Ishikawa (cell line): ENCODE data around the gene PKP1.

ENCODE experiments used
- CEBPB ChIP-seq: IDR thresholded peaks from 2 replicates; pipeline ENCODE4 v1.6.1; 2012
- CREB1 ChIP-seq: IDR thresholded peaks from 2 replicates; pipeline ENCODE4 v1.6.1; 2012; ENCODE audit warnings: low read depth
- EGR1 ChIP-seq: IDR thresholded peaks from 2 replicates; pipeline ENCODE4 v1.6.1; 2012
- EP300 ChIP-seq: IDR thresholded peaks from 2 replicates; pipeline ENCODE4 v1.6.1; 2012; ENCODE audit warnings: borderline replicate concordance
- FOXM1 ChIP-seq: IDR thresholded peaks from 2 replicates; pipeline ENCODE4 v1.6.1; 2012; ENCODE audit warnings: low read depth, borderline replicate concordance
- NFIC ChIP-seq: IDR thresholded peaks from 2 replicates; pipeline ENCODE4 v1.6.1; 2012
- RAD21 ChIP-seq: IDR thresholded peaks from 2 replicates; pipeline ENCODE4 v1.6.1; 2012; ENCODE audit warnings: low read depth
- TAF1 ChIP-seq: IDR thresholded peaks from 2 replicates; pipeline ENCODE4 v1.6.1; 2012; ENCODE audit warnings: low read depth, mild to moderate bottlenecking
- TCF12 ChIP-seq: IDR thresholded peaks from 2 replicates; pipeline ENCODE4 v1.6.1; 2012; ENCODE audit warnings: low read depth
- TEAD4 ChIP-seq: IDR thresholded peaks from 2 replicates; pipeline ENCODE4 v1.6.1; 2012
- YY1 ChIP-seq: IDR thresholded peaks from 2 replicates; pipeline ENCODE4 v1.6.1; 2012; ENCODE audit warnings: low read depth
- ZBTB7A ChIP-seq: IDR thresholded peaks from 2 replicates; pipeline ENCODE4 v1.6.1; 2012; ENCODE audit warnings: low read depth
- TF ChIP-seq, protein P1 (sequence below): IDR thresholded peaks from 2 replicates; pipeline ENCODE4 v1.6.1; 2012
- TF ChIP-seq, protein P2 (sequence below): IDR thresholded peaks from 2 replicates; pipeline ENCODE4 v1.6.1; 2012
- TF ChIP-seq, protein P3 (sequence below): IDR thresholded peaks from 2 replicates; pipeline ENCODE4 v1.6.1; 2012; ENCODE audit warnings: low read depth, mild to moderate bottlenecking

PKP1 gene

DNA sequence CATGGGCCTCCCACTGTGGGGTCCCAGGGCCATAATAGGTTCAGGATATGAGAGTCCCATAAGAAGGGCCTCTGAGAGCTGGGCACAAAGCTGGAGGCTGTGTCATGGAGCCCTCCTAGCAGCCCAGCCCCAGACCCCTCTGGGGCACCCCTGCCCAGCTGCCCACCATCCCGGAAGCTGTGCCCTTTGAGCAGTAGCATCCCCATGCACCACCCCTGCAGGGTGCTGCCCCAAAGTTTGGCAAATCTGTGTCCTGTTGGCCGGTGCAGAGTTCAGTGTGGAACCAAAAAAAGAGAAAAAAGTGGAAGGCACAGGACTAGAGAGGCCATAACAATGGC, 76.5 kb downstream of the PKP1 start:
- TF ChIP-seq CREB1 (no peak), NFIC (no peak), EGR1 (no peak), FOXM1 (no peak), YY1 (no peak), TAF1 (no peak), EP300 (no peak), ZBTB7A (no peak), RAD21 (no peak), TEAD4 (no peak), CEBPB (no peak), TCF12 (no peak)
- TF ChIP-seq, protein P1, sequence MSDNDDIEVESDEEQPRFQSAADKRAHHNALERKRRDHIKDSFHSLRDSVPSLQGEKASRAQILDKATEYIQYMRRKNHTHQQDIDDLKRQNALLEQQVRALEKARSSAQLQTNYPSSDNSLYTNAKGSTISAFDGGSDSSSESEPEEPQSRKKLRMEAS: no peak
- TF ChIP-seq, protein P2, sequence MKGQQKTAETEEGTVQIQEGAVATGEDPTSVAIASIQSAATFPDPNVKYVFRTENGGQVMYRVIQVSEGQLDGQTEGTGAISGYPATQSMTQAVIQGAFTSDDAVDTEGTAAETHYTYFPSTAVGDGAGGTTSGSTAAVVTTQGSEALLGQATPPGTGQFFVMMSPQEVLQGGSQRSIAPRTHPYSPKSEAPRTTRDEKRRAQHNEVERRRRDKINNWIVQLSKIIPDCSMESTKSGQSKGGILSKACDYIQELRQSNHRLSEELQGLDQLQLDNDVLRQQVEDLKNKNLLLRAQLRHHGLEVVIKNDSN: no peak
- TF ChIP-seq, protein P3, sequence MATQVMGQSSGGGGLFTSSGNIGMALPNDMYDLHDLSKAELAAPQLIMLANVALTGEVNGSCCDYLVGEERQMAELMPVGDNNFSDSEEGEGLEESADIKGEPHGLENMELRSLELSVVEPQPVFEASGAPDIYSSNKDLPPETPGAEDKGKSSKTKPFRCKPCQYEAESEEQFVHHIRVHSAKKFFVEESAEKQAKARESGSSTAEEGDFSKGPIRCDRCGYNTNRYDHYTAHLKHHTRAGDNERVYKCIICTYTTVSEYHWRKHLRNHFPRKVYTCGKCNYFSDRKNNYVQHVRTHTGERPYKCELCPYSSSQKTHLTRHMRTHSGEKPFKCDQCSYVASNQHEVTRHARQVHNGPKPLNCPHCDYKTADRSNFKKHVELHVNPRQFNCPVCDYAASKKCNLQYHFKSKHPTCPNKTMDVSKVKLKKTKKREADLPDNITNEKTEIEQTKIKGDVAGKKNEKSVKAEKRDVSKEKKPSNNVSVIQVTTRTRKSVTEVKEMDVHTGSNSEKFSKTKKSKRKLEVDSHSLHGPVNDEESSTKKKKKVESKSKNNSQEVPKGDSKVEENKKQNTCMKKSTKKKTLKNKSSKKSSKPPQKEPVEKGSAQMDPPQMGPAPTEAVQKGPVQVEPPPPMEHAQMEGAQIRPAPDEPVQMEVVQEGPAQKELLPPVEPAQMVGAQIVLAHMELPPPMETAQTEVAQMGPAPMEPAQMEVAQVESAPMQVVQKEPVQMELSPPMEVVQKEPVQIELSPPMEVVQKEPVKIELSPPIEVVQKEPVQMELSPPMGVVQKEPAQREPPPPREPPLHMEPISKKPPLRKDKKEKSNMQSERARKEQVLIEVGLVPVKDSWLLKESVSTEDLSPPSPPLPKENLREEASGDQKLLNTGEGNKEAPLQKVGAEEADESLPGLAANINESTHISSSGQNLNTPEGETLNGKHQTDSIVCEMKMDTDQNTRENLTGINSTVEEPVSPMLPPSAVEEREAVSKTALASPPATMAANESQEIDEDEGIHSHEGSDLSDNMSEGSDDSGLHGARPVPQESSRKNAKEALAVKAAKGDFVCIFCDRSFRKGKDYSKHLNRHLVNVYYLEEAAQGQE: no peak

DNA sequence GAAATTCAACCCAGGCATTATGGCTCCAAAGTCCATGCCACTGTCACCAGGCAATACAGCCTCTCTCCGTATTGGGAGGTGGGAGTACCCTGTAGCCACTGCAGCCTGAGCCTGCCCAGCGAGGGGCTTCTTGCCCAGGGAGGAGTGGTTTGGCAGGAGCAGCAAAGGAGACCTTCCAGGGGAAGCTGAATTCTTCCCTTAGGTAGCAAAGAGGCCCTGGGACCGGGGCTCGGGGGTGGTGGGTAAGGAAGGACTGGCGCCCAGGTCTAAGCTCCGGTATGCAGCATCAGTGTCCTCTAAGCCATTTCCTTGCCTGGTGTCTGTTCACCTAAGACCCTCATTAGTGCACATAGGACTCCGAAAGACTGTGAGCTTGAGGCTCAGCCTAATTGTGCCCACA, 77.2 kb downstream of the PKP1 start:
- TF ChIP-seq, protein P2: no peak
- TF ChIP-seq NFIC (no peak), EGR1 (no peak), CEBPB (no peak), TEAD4 (no peak), YY1 (no peak), TAF1 (no peak), TCF12 (no peak), CREB1 (no peak), EP300 (no peak), RAD21 (no peak), ZBTB7A (no peak), FOXM1 (no peak)
- TF ChIP-seq, protein P3: no peak
- TF ChIP-seq, protein P1: no peak

DNA sequence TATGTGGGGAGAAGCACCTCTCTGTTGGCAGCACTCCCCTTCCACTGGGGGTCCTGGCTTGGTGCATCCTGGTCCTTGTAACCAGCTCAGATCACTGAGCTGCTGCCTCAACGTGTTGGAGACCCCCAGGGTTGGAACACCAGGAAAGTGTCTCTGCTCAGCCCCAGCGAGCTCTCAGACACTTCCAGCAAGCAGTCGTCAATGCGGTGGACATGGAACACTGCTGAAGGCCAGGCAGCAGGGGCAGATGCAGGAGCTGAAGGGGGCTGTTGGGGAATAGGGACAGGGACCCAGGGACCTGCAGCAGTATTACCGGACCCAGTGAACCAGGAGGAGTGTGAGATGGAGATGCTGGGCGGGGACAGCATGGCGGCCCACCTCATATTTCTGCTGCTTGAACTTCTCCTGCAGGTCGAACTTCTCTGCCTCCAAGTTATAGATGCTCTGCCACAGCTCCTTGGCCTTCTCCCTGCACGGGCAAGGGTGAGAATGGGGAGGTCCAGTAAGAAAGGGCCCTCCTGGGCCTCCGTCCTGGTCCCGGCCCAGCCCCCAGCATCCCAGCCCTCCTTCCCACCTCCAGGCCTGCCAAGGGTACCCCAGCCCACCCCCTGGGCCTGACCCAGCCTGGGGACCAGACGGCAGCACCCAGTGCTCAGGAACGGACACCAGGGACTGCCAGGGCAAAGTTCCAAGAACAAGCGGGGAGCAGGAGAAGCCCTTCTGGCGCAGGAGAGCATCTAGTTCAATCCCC, 77.8 kb downstream of the PKP1 start:
- no peak for TF ChIP-seq YY1
- no peak for TF ChIP-seq TEAD4
- no peak for TF ChIP-seq FOXM1
- no peak for TF ChIP-seq RAD21
- TF ChIP-seq, protein P1: no peak
- TF ChIP-seq, protein P3: no peak
- no peak for TF ChIP-seq TCF12

DNA sequence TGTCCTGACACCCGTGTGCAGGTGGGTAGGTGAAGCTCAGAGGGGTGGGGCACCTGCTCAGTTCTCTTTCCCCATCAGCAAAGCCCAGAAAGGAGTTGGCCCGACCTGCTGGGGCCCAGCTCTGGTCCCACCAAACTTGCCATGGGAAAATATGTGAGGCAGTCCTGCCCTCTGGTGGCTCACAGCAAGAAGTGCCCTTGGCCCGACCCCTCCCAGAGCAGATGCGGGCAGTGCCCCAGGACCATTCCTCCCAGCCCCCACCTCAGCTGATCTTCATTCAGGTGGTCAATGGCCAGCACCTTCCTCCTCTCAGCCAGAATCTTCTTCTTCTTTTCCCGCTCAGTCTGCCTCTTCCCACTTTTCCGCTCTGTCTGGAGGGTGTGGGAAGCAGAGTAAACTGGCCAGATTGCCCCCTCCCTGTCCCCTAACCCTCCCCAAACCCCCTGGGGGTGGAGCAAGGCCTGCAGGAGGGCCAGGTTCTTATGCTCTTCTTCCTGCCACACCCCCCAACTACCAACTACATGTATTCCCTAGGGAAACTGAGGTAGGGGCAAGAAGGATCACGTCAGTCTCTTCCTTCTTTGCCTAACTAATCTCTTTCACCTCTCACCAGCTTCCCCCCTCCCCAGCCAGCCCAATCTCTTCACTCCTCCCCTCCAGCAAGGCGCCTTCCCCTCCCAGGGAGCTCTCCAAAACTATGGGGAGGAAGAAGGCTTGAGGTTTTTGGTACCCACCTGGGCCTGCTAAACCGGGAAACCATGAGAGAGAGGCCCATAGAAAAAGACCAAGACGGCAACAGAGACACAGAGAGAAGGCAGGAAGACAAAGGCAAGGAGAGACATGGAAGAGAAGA, 78.6 kb downstream of the PKP1 start:
- TF ChIP-seq RAD21 (peak; percentile 98), FOXM1 (no peak)
